OCI-LY1 (cell line): ENCODE results near the gene AP2S1.

ENCODE experiments used
- H2AFZ ChIP-seq: fragments of 200-600 bp; sonication (generic), shearing (Covaris generic); 2 replicates; pipeline ENCODE4 v1.6.0; 2014; ENCODE audit warnings: antibody characterized with exemption, mild to moderate bottlenecking, low read length
- H3F3A ChIP-seq: fragments of 200-600 bp; sonication (generic), shearing (Covaris generic); 2 replicates; pipeline ENCODE4 v1.6.0; 2014; ENCODE audit warnings: mild to moderate bottlenecking, antibody characterized with exemption, low read length, moderate library complexity; ENCODE audit not compliant: insufficient read depth
- H3K27ac ChIP-seq: fragments of 200-600 bp; sonication (generic); 2 replicates; pipeline ENCODE4 v1.5.1; 2014; ENCODE audit warnings: low read length, mixed run types, mild to moderate bottlenecking, low read depth; ENCODE audit not compliant: poor library complexity, severe bottlenecking
- H3K27me3 ChIP-seq: fragments of 200-600 bp; sonication (generic); 2 replicates; pipeline ENCODE4 v1.6.0; 2014; ENCODE audit warnings: antibody characterized with exemption, mild to moderate bottlenecking, low read length, moderate library complexity; ENCODE audit not compliant: insufficient read depth
- H3K36me3 ChIP-seq: fragments of 200-600 bp; sonication (generic); 2 replicates; pipeline ENCODE4 v1.6.1; 2014; ENCODE audit warnings: mild to moderate bottlenecking, antibody characterized with exemption, low read length, moderate library complexity, mixed read lengths; ENCODE audit not compliant: insufficient read depth
- H3K4me1 ChIP-seq: fragments of 200-600 bp; sonication (generic); 2 replicates; pipeline ENCODE4 v1.5.1; 2014; ENCODE audit warnings: mild to moderate bottlenecking, low read length, moderate library complexity; ENCODE audit not compliant: insufficient read depth, severe bottlenecking
- H3K4me2 ChIP-seq: fragments of 200-600 bp; sonication (generic), shearing (Covaris generic); 2 replicates; pipeline ENCODE4 v1.6.1; 2014; ENCODE audit warnings: low read length
- H3K4me3 ChIP-seq: fragments of 200-600 bp; sonication (generic); 2 replicates; pipeline ENCODE4 v1.5.1; 2014; ENCODE audit warnings: low read length, low read depth, mild to moderate bottlenecking, mixed read lengths; ENCODE audit not compliant: poor library complexity, severe bottlenecking
- H3K79me2 ChIP-seq: fragments of 200-600 bp; shearing (Covaris generic); 2 replicates; pipeline ENCODE4 v1.6.1; 2016; ENCODE audit warnings: mixed run types, low read length, mixed read lengths; ENCODE audit not compliant: insufficient read depth
- H3K9ac ChIP-seq: fragments of 200-600 bp; sonication (generic), shearing (Covaris generic); 2 replicates; pipeline ENCODE4 v1.6.1; 2014; ENCODE audit warnings: mild to moderate bottlenecking, low read length, mixed read lengths
- H3K9me2 ChIP-seq: fragments of 200-600 bp; sonication (generic), shearing (Covaris generic); 2 replicates; pipeline ENCODE4 v1.6.1; 2014; ENCODE audit warnings: low read depth, mild to moderate bottlenecking, low read length, mixed read lengths
- H3K9me3 ChIP-seq: fragments of 200-600 bp; shearing (Covaris generic); 2 replicates; pipeline ENCODE4 v1.6.1; 2014; ENCODE audit warnings: low read length, mixed read lengths
- H4K20me1 ChIP-seq: fragments of 200-600 bp; sonication (generic), shearing (Covaris generic); 2 replicates; pipeline ENCODE4 v1.6.0; 2016; ENCODE audit warnings: mild to moderate bottlenecking, low read length; ENCODE audit not compliant: insufficient read depth
- CTCF ChIP-seq: fragments of 200-600 bp; sonication (generic), shearing (Covaris generic); IDR thresholded peaks from 2 replicates; pipeline ENCODE4 v1.5.1; 2017; ENCODE audit warnings: mild to moderate bottlenecking, antibody characterized with exemption, low read length, moderate library complexity, mixed read lengths
- EZH2 ChIP-seq: fragments of 200-600 bp; sonication (generic), shearing (Covaris generic); IDR thresholded peaks from 2 replicates; pipeline ENCODE4 v1.8.0; 2017; ENCODE audit warnings: borderline replicate concordance, mixed run types, mild to moderate bottlenecking, antibody characterized with exemption, low read length, moderate library complexity, mixed read lengths

The AP2S1 gene

GRCh38 chr19:46882034-46882433 is 31.4 kb upstream of the AP2S1 start:
- H3F3A ChIP-seq = no peaks in the 10 kb centered on the region
- no peak overlapping the region for H3K4me2 ChIP-seq
- H3K9ac ChIP-seq = no peak overlapping the region
- H3K9me2 ChIP-seq = no peaks in the 10 kb centered on the region
- H3K79me2 ChIP-seq = peaks cover 61% of the 10 kb centered on the region
- no peak overlapping the region for H2AFZ ChIP-seq
- H3K36me3 ChIP-seq = peaks cover 4% of the 10 kb centered on the region; the same call in 1 of the 2 replicates
- H3K27me3 ChIP-seq = no peaks in the 10 kb centered on the region
- H3K4me3 ChIP-seq = no peak overlapping the region
- H4K20me1 ChIP-seq = no peaks in the 10 kb centered on the region
- no peaks in the 10 kb centered on the region for H3K9me3 ChIP-seq
- TF ChIP-seq CTCF (no peak), EZH2 (no peak)
- peaks cover 4% of the 10 kb centered on the region for H3K4me1 ChIP-seq
- H3K27ac ChIP-seq = no peak overlapping the region

GRCh38 chr19:46881092-46881491 is 30.4 kb upstream of the AP2S1 start:
- Histone ChIP-seq H3K27ac (no peak overlapping the region), H3F3A (no peaks in the 10 kb centered on the region), H3K4me1 (peaks cover 4% of the 10 kb centered on the region), H3K4me3 (no peak overlapping the region), H4K20me1 (no peaks in the 10 kb centered on the region), H3K9me3 (no peaks in the 10 kb centered on the region), H3K79me2 (peaks cover 56% of the 10 kb centered on the region), H3K4me2 (no peak overlapping the region), H3K27me3 (no peaks in the 10 kb centered on the region), H3K9ac (no peak overlapping the region), H3K36me3 (peaks cover 4% of the 10 kb centered on the region; the same call in 1 of the 2 replicates), H3K9me2 (no peaks in the 10 kb centered on the region), H2AFZ (no peak overlapping the region)
- TF ChIP-seq CTCF (no peak), EZH2 (no peak)

DNA sequence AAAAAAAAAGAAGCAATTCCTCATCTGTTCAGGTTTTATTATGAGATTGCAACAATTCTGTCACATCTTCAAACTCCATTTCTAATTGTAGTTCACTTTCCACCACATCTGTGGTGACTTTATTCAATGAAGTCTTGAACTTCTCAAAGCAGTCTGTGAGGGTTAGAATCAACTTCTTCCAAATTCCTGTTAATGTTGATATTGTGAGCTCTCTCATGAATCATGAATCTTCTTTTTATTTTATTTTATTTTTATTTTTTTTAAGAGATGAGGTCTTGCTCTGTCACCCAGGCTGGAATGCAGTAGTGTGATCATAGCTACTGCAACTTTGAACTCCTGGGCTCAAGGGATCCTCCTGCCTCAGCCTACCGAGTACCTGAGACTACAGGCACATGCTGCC is 29.8 kb upstream of the AP2S1 start:
- H3K4me3 ChIP-seq = no peak overlapping the region
- H3K9me2 ChIP-seq = no peaks in the 10 kb centered on the region
- no peaks in the 10 kb centered on the region for H3K9me3 ChIP-seq
- peaks cover 8% of the 10 kb centered on the region; the same call in 1 of the 2 replicates for H3K36me3 ChIP-seq
- H3K4me2 ChIP-seq = no peak overlapping the region
- no peaks in the 10 kb centered on the region for H4K20me1 ChIP-seq
- H3K4me1 ChIP-seq = no peaks in the 10 kb centered on the region
- no peak overlapping the region for H3K27ac ChIP-seq
- no peak overlapping the region for H3K9ac ChIP-seq
- H3F3A ChIP-seq = no peaks in the 10 kb centered on the region
- H3K79me2 ChIP-seq = peaks cover 55% of the 10 kb centered on the region
- H3K27me3 ChIP-seq = no peaks in the 10 kb centered on the region
- no peak overlapping the region for H2AFZ ChIP-seq
- TF ChIP-seq EZH2 (no peak), CTCF (no peak)
